HAP-1 (cell line): ENCODE results near the gene NAA16.

Source experiments
- DNase-seq, 2 experiments: peaks; one replicate each; pipeline ENCODE4 v3.0.0-alpha.2; 2016 to 2020; ENCODE audit warnings: low spot score in 2 of 2
- H3K27me3 ChIP-seq: fragments of 250-450 bp; sonication (Bioruptor Pico); 2 replicates; pipeline ENCODE4 v1.5.1; 2020; ENCODE audit warnings: low read depth, mild to moderate bottlenecking, moderate library complexity
- H3K36me3 ChIP-seq: fragments of 250-450 bp; sonication (Bioruptor Pico); replicated peaks from 2 replicates; pipeline ENCODE4 v1.5.1; 2020; ENCODE audit warnings: mild to moderate bottlenecking
- H3K4me1 ChIP-seq: fragments of 250-450 bp; sonication (Bioruptor Pico); 2 replicates; pipeline ENCODE4 v1.5.1; 2020; ENCODE audit warnings: mild to moderate bottlenecking
- H3K4me3 ChIP-seq: fragments of 250-450 bp; sonication (Bioruptor Pico); 2 replicates; pipeline ENCODE4 v1.5.1; 2020; ENCODE audit warnings: mild to moderate bottlenecking, moderate library complexity
- H3K9me3 ChIP-seq: fragments of 250-450 bp; sonication (Bioruptor Pico); 2 replicates; pipeline ENCODE4 v1.5.1; 2020; ENCODE audit warnings: mild to moderate bottlenecking, moderate library complexity
- in situ Hi-C: fragments of 300-500 bp; cut with MboI; formaldehyde crosslinking; loops from 3 replicates; pipeline ENCODE4 v1.14.3; 2020; ENCODE audit warnings: low sequenced_read_pairs, inconsistent platforms, mixed read lengths

The NAA16 gene

DNA sequence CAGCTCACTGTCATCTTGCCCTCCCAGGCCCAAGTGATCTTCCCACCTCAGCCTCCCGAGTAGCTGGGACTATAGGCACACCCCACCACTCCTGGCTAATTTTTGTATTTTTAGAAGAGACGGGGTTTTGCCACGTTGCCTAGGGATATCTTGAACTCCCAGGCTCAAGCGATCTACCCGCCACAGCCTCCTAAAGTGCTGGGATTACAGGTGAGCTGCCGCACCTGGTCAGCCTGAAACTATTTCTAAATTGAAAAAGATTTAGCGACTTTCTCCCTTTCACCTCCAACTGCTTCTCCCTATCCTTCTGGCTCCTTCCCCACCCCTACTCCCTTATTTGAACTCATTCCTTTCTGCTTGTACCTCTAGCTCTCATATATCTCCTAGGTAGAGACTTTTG, 19.8 kb upstream of the NAA16 start:
- Histone ChIP-seq H3K4me3 (no peak overlapping the region), H3K4me1 (no peaks in the 10 kb centered on the region), H3K27me3 (no peaks in the 10 kb centered on the region), H3K9me3 (0 out of 2 replicates have a peak, but pooled peaks cover 2% of the 10 kb centered on the region), H3K36me3 (no peaks in the 10 kb centered on the region)
- DNase-seq = no peak
- in situ Hi-C loops = no loop called here

- DNase-seq = no peak
- H3K4me3 ChIP-seq = no peak overlapping the region
- in situ Hi-C loops = no loop called here
- no peaks in the 10 kb centered on the region for H3K27me3 ChIP-seq
- H3K9me3 ChIP-seq = no peaks in the 10 kb centered on the region
- no peaks in the 10 kb centered on the region for H3K4me1 ChIP-seq
- no peaks in the 10 kb centered on the region for H3K36me3 ChIP-seq
These were observed 17.8 kb upstream of the NAA16 start for GRCh38 chr13:41293272-41293671.

DNA sequence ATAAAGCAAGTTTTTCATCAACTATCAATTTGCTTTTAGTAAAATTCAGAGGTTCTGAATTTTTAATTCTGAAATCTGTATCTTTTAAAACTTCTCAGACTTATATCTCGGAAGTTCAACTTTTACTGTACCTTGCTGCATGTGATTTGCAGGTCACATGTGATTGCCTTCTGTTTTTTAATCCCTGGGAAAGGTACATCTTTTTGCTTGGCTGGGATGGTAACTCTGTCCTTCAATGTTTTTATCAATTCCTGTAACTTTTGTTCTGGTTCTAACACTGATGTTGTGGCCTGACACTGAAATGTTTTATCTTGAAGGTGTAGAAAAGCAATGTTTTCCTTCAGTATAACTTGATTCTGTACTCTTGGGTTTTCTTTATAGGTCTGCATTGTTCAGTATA, 16.2 kb upstream of the NAA16 start:
- no peak overlapping the region for H3K4me3 ChIP-seq
- no peaks in the 10 kb centered on the region for H3K4me1 ChIP-seq
- H3K9me3 ChIP-seq = no peaks in the 10 kb centered on the region
- no peaks in the 10 kb centered on the region for H3K36me3 ChIP-seq
- no peaks in the 10 kb centered on the region for H3K27me3 ChIP-seq
- no peak for DNase-seq
- in situ Hi-C loops = no loop called here

GRCh38 chr13:41295973-41296372, 15.1 kb upstream of the NAA16 start:
- in situ Hi-C loops = no loop called here
- H3K27me3 ChIP-seq = no peaks in the 10 kb centered on the region
- H3K4me3 ChIP-seq = no peak overlapping the region
- H3K9me3 ChIP-seq = no peaks in the 10 kb centered on the region
- no peak for DNase-seq
- H3K36me3 ChIP-seq = no peaks in the 10 kb centered on the region
- H3K4me1 ChIP-seq = no peaks in the 10 kb centered on the region; the same call in 1 of the 2 replicates

- no peaks in the 10 kb centered on the region for H3K9me3 ChIP-seq
- DNase-seq = no peak
- H3K36me3 ChIP-seq = no peaks in the 10 kb centered on the region
- no peaks in the 10 kb centered on the region for H3K27me3 ChIP-seq
- in situ Hi-C loops = no loop called here
- no peak overlapping the region for H3K4me3 ChIP-seq
- no peaks in the 10 kb centered on the region; the same call in 1 of the 2 replicates for H3K4me1 ChIP-seq
These were observed 14.0 kb upstream of the NAA16 start for GRCh38 chr13:41296879-41297646.

- no peak for DNase-seq
- H3K4me3 ChIP-seq = no peak overlapping the region
- H3K9me3 ChIP-seq = no peaks in the 10 kb centered on the region
- no peaks in the 10 kb centered on the region; the same call in 1 of the 2 replicates for H3K4me1 ChIP-seq
- no peaks in the 10 kb centered on the region for H3K27me3 ChIP-seq
- in situ Hi-C loops = no loop called here
- no peaks in the 10 kb centered on the region for H3K36me3 ChIP-seq
These were observed 11.6 kb upstream of the NAA16 start for GRCh38 chr13:41299316-41300094.

DNA sequence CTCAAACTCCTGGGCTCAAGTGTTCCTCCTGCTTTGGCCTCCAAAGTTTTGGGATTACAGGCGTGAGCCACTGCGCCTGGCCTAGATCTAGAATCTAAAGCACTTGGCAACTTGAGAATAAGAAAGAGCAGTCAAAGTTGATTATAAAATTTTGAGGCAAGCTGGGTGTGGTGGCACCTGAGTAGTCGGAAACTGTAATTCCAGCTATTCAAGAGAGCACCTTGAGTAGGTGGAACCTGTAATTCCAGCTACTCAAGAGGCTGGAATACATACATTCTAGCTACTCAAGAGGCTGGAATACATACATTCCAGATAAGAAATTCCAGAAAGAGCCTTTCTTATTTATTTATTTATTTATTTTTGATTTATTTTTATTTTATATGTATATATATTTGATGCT, 8.3 kb upstream of the NAA16 start:
- no peak for DNase-seq

DNA sequence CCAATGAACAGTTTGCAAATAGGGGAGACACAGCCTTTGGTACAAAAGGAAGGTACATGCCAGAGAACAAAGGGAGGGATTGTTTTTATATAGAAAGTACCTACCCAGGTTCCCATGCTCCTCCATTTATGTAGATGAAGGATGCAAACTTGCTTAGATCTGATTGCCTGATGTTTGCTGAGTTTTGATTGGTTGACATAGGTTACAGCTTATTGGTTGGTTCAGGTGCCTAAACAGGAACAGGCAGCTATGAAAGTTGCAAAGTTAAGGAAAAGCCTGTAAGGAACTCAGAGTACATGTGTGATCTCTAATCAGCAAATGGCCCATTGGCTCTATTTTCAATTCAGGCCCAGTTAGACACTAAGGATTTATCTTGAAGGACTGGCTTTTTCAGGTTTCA, 6.5 kb upstream of the NAA16 start:
- Histone ChIP-seq H3K36me3 (no peaks in the 10 kb centered on the region), H3K9me3 (no peaks in the 10 kb centered on the region), H3K4me3 (no peak overlapping the region), H3K27me3 (no peaks in the 10 kb centered on the region), H3K4me1 (no peaks in the 10 kb centered on the region; the same call in 1 of the 2 replicates)
- in situ Hi-C loops = no loop called here
- no peak for DNase-seq

More for the DNA sequence above, 8.3 kb upstream of the NAA16 start:
- Histone ChIP-seq H3K4me1 (no peaks in the 10 kb centered on the region; the same call in 1 of the 2 replicates), H3K36me3 (no peaks in the 10 kb centered on the region), H3K4me3 (no peak overlapping the region), H3K9me3 (no peaks in the 10 kb centered on the region), H3K27me3 (no peaks in the 10 kb centered on the region)
- in situ Hi-C loops = no loop called here

GRCh38 chr13:41306271-41307145, 4.6 kb upstream of the NAA16 start:
- Histone ChIP-seq H3K9me3 (no peaks in the 10 kb centered on the region), H3K36me3 (no peaks in the 10 kb centered on the region; the same call in 1 of the 2 replicates), H3K4me1 (no peaks in the 10 kb centered on the region), H3K27me3 (no peaks in the 10 kb centered on the region), H3K4me3 (no peak overlapping the region)
- DNase-seq = no peak
- in situ Hi-C loops = no loop called here

DNA sequence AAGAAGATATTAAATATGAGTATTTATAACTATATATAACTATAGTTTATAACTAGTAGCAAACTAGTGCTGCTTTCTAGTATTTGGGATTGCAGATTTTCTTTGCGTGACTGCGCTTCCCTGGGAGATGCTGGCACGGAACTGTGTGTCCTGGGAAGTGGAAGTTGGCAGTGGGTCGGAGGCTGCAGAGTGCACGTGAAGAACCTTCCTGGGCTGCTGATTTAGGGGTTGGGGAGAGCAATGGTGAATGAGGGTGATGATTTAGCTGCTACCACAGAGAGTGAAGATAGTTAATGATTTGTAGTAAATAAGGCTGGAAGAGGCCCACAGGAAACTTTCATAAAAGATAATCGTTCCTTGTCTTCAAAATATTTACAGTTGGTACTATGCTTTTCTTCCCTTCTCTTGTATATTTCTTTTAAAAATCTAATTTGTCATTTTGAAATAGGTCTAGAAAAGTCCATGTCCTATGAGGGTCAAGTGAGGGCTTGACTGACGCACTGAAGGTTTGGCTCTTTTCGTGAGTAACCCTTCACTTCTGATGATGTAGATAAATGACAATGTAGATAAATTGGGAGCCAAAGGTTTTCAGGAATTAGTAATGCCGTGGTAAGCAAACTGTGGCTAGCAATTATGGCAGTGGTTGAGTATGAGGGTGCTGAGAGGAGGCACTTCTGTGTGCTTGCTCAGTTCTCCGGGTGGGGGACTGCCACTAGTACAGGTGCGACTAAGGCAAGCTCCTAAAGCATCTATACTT, 3.0 kb upstream of the NAA16 start:
- no peak overlapping the region for H3K4me3 ChIP-seq
- H3K27me3 ChIP-seq = no peaks in the 10 kb centered on the region
- in situ Hi-C loops = no loop called here
- H3K9me3 ChIP-seq = no peaks in the 10 kb centered on the region
- DNase-seq = no peak
- no peaks in the 10 kb centered on the region; the same call in 1 of the 2 replicates for H3K36me3 ChIP-seq
- H3K4me1 ChIP-seq = no peaks in the 10 kb centered on the region

- Histone ChIP-seq H3K4me1 (peaks cover 10% of the 10 kb centered on the region), H3K4me3 (peak overlapping the region; percentile 94), H3K27me3 (no peaks in the 10 kb centered on the region), H3K9me3 (no peaks in the 10 kb centered on the region), H3K36me3 (no peaks in the 10 kb centered on the region; the same call in 1 of the 2 replicates)
- DNase-seq = peak; percentile 19 to 46
- in situ Hi-C loops = loop anchor here (10.0 kb wide), 1 partner anchor 247 kb away; the partner anchor contains the start of gene WBP4
These were observed 524 bp downstream of the NAA16 start for GRCh38 chr13:41311406-41312175.

- Histone ChIP-seq H3K36me3 (no peaks in the 10 kb centered on the region; the same call in 1 of the 2 replicates), H3K27me3 (no peaks in the 10 kb centered on the region), H3K4me3 (peak overlapping the region; percentile 94), H3K9me3 (no peaks in the 10 kb centered on the region), H3K4me1 (peaks cover 10% of the 10 kb centered on the region)
- DNase-seq = peak; percentile 43 to 64
- in situ Hi-C loops = loop anchor here (10.0 kb wide), 1 partner anchor 247 kb away; the partner anchor contains the start of gene WBP4
These were observed 1.1 kb downstream of the NAA16 start for GRCh38 chr13:41312176-41312500.
